ENCODE measurements around the gene FITM2.
"Not testable (repeated sequence)": the region's sequence is repeated elsewhere in the genome, so short reads cannot be mapped to it uniquely, and the experiment has no call there.

FITM2 gene, protein sequence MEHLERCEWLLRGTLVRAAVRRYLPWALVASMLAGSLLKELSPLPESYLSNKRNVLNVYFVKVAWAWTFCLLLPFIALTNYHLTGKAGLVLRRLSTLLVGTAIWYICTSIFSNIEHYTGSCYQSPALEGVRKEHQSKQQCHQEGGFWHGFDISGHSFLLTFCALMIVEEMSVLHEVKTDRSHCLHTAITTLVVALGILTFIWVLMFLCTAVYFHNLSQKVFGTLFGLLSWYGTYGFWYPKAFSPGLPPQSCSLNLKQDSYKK

DNA sequence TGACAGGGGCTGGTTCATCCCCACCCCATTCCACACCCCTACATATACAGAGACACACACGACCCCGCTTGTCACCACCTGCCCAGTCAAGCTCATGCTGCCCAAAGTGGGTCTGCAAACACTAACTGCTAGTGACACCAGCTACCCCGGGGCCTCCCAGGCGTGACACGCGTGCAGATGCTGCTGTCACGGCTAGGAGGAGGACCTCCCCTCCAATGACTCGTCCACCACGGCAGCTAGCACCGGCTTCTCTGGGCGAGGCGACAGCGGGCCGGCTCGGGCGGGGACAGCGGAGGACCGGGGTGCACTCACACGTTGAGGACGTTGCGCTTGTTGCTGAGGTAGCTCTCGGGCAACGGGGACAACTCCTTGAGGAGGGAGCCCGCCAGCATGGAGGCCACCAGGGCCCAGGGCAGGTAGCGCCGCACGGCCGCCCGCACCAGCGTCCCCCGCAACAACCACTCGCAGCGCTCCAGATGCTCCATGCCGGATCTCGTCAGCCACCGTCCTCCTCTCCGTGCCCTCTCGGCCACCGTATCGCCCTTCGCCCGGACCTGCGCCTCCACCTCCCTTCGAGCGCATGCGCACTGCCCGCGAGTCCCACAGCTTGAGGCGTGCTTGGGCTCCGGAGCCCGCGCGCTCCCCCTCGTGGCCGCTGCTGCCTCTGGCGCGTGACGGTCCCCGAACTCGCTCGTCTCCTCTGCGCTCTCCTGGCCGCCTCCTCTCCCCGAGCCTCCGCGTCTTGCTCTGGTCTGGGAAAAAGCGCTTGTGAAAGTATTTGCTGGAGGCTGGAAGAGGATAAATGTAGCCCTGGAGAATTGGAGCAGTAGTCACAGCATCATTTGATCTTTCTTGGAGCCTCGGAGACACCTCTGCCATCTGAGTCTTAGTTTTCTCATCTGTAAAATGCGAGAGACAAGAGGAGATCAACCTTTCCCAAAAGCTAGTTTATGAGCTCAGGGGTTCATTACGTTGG, at the start of gene FITM2:
TSS of gene FITM2 (minus strand) at position 539 of the 976 bp plus-strand sequence. CDS start at position 485, 54 bp downstream.
- H3K36me3 ChIP-seq (ENCODE audit: insufficient read depth, low read length): no peaks in the 10 kb centered on the region; the same call in 1 of the 2 replicates

DNA sequence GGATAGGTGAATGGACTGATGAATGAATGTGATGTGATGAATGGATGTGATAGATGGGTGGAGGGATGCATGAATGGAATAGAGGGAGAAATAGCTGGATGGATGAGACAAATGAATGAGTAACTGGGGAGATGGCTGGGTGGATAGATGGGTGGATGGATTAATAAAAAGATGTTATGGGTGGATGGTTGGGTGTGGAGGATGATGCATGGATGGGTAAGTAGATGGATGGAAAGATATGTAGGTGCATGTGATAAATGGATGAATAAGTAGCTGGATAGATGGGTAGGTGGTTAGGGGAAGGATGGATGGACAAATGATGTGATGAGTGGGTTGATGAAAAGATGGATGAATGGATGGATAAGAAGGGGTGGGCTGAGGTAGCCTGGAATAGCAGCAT, 49.2 kb upstream of the FITM2 start:
- no peak overlapping the region for H3K9ac ChIP-seq (ENCODE audit: low read depth, low read length)
- no peaks in the 10 kb centered on the region for H3K36me3 ChIP-seq (ENCODE audit: insufficient read depth, low read length)
- no peaks in the 10 kb centered on the region for H3K9me3 ChIP-seq (ENCODE audit: control insufficient read depth, insufficient read depth, low read length)
- H3K4me1 ChIP-seq (ENCODE audit: insufficient read depth, low read length): no peaks in the 10 kb centered on the region

More for the DNA sequence above, at the start of gene FITM2:
- H3K9me3 ChIP-seq (ENCODE audit: control insufficient read depth, insufficient read depth, low read length): no peaks in the 10 kb centered on the region
- H3K9ac ChIP-seq (ENCODE audit: low read depth, low read length): peak within 1 kb of the TSS; percentile 74
- H3K4me1 ChIP-seq (ENCODE audit: insufficient read depth, low read length): no peaks in the 10 kb centered on the region

DNA sequence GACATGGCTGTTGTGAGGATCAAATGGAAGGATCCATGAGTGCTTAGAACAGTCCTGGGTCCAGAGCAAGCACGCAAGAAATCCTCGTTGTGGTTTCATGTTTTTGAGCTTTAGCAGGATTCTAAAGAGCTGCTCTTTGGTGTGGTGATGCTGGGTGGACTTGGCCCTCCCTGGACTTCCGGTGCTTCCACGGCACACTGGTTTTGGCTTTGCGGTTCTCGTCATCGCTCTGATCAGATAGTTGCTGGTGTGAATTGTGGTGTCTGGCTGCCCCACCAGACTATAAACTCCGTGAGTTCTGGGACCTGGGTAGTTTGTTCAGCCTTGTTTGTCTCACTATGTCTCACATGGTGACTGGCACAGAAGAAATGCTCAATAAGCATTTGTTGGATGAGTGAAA, 47.8 kb upstream of the FITM2 start:
- Histone ChIP-seq H3K4me1 (ENCODE audit: insufficient read depth, low read length) (no peaks in the 10 kb centered on the region), H3K36me3 (ENCODE audit: insufficient read depth, low read length) (no peaks in the 10 kb centered on the region), H3K9me3 (ENCODE audit: control insufficient read depth, insufficient read depth, low read length) (no peaks in the 10 kb centered on the region), H3K9ac (ENCODE audit: low read depth, low read length) (no peak overlapping the region)

DNA sequence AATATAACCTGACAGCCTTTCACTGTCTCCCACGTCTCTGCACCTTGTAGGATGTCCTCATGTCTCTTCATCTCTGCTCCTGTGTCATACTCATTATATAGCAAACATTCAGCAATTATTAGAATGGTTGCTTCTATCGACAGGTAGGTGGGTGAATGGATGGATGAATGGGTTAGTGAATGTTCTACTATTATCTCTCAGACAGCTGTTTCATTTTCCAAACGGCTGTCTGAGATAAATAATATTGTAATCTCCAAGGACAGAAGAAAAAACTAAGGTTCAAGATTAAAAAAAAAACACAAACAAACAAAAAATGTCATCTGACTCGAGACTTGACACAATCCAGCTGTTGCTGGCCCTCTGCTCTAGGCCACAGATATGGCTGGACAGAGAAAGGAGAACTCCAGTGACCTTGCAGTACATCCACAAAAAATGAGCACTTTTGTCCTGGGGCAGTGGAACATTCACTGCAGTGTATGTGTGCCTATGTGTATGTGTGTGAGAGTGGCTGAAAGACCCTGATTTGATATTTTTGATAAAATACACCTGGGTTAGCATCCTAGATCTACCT, 46.6 kb upstream of the FITM2 start:
- Histone ChIP-seq H3K36me3 (ENCODE audit: insufficient read depth, low read length) (no peaks in the 10 kb centered on the region), H3K9me3 (ENCODE audit: control insufficient read depth, insufficient read depth, low read length) (no peaks in the 10 kb centered on the region), H3K4me1 (ENCODE audit: insufficient read depth, low read length) (no peaks in the 10 kb centered on the region), H3K9ac (ENCODE audit: low read depth, low read length) (no peak overlapping the region)

DNA sequence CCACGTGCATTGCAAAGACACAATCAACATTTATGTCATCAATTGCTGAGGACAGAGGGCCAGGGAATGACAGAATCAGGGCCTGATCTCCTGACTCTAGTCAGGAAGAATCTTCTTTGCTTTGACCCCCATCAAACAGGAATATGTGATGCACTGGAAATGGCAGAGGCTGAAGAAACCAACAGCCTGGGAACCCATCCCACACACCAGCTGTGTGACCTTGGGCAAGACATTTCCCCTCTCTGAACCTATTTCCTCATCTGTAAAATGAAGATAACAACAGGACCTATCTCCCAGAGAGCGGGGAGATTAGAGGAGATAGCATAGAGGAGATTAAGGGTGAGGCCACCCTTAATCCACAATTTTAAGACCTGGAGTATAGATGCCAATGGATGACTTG, 46.0 kb upstream of the FITM2 start:
- no peaks in the 10 kb centered on the region for H3K9me3 ChIP-seq (ENCODE audit: control insufficient read depth, insufficient read depth, low read length)

DNA sequence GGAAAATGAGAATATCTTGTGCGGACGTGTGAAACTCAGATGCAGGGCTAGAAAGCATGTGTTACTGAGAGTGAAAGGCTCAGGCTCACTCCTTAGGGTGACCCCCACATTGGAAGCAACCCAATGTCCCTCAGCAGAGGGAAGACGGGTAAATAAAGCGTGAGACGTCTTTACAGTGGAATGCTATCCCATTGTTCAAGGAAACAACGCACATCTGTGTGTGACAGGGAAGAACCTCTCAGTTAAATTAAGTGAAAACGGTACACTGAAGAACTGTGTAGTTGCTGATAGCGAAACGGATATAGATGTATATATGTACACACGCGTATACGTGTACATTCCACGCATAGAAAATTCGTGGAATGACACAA, 45.3 kb upstream of the FITM2 start:
- Histone ChIP-seq H3K9me3 (ENCODE audit: control insufficient read depth, insufficient read depth, low read length) (no peaks in the 10 kb centered on the region), H3K36me3 (ENCODE audit: insufficient read depth, low read length) (no peaks in the 10 kb centered on the region), H3K4me1 (ENCODE audit: insufficient read depth, low read length) (peaks cover 4% of the 10 kb centered on the region; the same call in 1 of the 2 replicates), H3K9ac (ENCODE audit: low read depth, low read length) (no peak overlapping the region)

More for the DNA sequence above, 46.0 kb upstream of the FITM2 start:
- H3K9ac ChIP-seq (ENCODE audit: low read depth, low read length): no peak overlapping the region
- H3K36me3 ChIP-seq (ENCODE audit: insufficient read depth, low read length): no peaks in the 10 kb centered on the region
- peaks cover 4% of the 10 kb centered on the region; the same call in 1 of the 2 replicates for H3K4me1 ChIP-seq (ENCODE audit: insufficient read depth, low read length)

DNA sequence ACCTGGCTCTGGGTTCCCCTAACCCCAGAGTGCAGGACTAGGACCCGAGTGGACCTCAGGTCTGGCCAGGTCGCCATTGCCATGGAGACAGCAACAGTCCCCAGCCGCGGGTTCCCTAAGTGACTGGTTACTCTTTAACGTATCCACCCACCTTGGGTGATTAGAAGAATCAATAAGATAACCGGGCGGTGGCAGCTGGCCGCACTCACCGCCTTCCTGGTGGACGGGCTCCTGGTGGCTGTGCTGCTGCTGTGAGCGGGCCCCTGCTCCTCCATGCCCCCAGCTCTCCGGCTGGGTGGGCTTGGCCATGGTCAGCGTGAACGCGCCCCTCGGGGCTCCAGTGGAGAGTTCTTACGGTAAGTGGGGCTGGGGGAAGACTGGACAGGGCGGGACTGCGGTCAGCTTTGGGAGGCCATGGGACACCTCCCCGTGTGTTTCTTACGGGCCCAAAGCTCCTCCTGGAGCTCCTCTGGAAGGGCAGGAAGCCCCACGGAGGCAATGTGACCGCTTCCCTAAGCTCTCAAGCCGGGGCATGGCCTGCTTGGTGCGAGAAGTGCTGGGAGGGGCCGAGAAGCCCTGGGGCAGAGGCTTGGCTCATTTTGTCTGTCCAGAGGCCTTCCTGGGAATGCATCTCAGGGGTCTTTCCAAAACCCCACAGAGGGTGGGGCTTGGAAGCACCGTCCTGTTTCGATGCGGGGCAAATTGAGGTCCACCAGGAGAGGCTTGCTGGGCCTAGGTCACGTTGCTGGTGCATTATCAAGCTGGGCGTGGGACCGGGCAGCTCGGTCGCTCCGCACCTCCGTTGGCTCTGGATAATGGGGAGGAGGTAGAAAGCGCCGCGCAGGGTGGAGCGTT, 44.7 kb upstream of the FITM2 start, which contains the start of gene HNF4A:
TSS of gene HNF4A (plus strand) at position 202 of the 855 bp plus-strand sequence. CDS start at position 308, 106 bp downstream.
- H3K4me1 ChIP-seq (ENCODE audit: insufficient read depth, low read length): peaks cover 4% of the 10 kb centered on the region; the same call in 1 of the 2 replicates
- H3K36me3 ChIP-seq (ENCODE audit: insufficient read depth, low read length): no peaks in the 10 kb centered on the region
- H3K9ac ChIP-seq (ENCODE audit: low read depth, low read length): no peak within 1 kb of the TSS
- H3K9me3 ChIP-seq (ENCODE audit: control insufficient read depth, insufficient read depth, low read length): no peaks in the 10 kb centered on the region

DNA sequence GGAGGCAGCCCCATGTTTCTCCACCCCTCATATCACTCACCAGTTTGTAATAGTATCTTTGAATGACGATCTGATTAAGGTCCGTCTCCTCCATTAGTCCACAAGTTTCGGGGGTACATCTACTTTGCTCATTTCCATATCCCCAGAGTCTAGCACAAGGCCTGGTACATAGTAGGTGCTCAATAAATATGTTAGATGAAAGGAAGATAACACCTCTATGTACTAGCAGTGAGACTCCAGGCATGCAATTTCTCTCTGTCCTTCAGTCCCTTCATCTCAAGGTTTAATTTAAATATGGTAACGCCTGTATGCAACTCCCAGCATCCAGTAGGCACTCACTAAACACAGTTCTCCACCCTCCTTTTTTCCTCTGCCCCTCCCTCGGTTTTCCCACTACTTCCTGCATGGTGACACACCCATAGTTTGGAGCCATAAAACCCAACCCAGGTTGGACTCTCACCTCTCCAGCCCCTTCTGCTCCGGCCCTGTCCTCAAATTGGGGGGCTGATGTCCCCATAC, 44.0 kb upstream of the FITM2 start:
- Histone ChIP-seq H3K4me1 (ENCODE audit: insufficient read depth, low read length) (peaks cover 4% of the 10 kb centered on the region; the same call in 1 of the 2 replicates), H3K36me3 (ENCODE audit: insufficient read depth, low read length) (no peaks in the 10 kb centered on the region), H3K9me3 (ENCODE audit: control insufficient read depth, insufficient read depth, low read length) (no peaks in the 10 kb centered on the region), H3K9ac (ENCODE audit: low read depth, low read length) (no peak overlapping the region)

DNA sequence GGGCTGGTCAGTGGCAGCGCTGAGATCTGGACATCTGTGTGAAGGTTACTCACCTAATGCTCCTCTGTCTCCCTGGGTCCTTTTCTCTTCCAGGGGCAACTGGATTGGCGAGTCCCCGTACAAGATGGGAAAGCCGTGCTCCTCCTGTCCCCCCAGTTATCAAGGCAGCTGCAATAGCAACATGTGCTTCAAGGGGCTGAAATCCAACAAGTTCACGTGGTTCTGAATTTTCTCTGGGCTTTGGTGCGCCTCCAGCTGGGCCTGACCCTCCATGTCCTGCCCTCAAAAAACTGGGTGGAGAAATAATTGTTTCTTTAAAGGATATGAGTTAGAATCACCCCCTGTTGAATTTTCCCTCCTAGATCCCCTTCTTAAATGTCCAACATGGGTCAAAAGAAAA, 39.6 kb upstream of the FITM2 start:
- peaks cover 4% of the 10 kb centered on the region; the same call in 1 of the 2 replicates for H3K4me1 ChIP-seq (ENCODE audit: insufficient read depth, low read length)

DNA sequence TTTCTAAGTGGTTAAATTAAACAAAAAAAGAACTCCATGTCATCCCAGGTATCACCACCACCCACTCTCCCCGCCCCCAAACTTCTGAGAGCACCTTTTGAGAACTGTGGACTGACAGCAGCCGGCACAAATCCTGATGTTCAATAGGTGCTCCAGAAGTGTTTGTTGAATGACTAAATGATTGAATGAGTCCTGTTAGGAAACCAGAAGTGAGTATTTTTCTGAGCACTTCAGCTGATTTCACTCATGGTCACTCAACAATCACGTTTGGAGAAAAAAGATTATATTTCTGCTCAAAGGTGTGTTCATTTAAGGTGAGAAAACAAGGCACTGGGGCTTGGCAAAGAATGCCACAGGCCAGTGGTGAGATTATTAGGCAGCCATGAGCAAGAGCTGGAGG, 38.3 kb upstream of the FITM2 start:
- Histone ChIP-seq H3K9ac (ENCODE audit: low read depth, low read length) (no peak overlapping the region), H3K9me3 (ENCODE audit: control insufficient read depth, insufficient read depth, low read length) (no peaks in the 10 kb centered on the region), H3K4me1 (ENCODE audit: insufficient read depth, low read length) (peaks cover 4% of the 10 kb centered on the region; the same call in 1 of the 2 replicates)

More for the DNA sequence above, 39.6 kb upstream of the FITM2 start:
- Histone ChIP-seq H3K36me3 (ENCODE audit: insufficient read depth, low read length) (no peaks in the 10 kb centered on the region), H3K9me3 (ENCODE audit: control insufficient read depth, insufficient read depth, low read length) (no peaks in the 10 kb centered on the region), H3K9ac (ENCODE audit: low read depth, low read length) (no peak overlapping the region)

DNA sequence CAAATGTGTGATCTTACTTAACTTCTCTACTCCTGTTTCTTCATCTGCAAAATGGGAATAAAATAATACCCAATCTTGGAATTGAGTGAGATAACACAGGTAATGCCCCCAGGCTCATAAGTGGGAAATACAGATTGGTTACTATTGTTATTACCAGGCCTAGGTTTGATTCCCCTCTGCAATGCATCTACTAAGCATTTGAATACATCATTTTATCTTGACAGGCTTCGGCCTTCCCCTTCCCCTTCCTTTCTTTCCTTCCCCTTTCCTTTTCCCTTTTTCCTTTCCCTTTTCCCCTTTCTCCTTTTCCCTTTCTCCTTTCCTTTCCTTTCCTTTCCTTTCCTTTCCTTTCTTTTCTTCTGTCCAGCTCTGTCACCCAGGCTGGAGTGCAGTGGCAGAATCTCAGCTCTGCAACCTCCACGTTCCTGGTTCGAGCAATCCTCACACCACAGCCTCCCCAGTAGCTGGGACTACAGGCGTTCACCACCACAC, 37.2 kb upstream of the FITM2 start:
- Histone ChIP-seq H3K36me3 (ENCODE audit: insufficient read depth, low read length) (no peaks in the 10 kb centered on the region), H3K9ac (ENCODE audit: low read depth, low read length) (no peak overlapping the region), H3K4me1 (ENCODE audit: insufficient read depth, low read length) (peaks cover 4% of the 10 kb centered on the region; the same call in 1 of the 2 replicates), H3K9me3 (ENCODE audit: control insufficient read depth, insufficient read depth, low read length) (no peaks in the 10 kb centered on the region)

More for the DNA sequence above, 38.3 kb upstream of the FITM2 start:
- H3K36me3 ChIP-seq (ENCODE audit: insufficient read depth, low read length): no peaks in the 10 kb centered on the region

DNA sequence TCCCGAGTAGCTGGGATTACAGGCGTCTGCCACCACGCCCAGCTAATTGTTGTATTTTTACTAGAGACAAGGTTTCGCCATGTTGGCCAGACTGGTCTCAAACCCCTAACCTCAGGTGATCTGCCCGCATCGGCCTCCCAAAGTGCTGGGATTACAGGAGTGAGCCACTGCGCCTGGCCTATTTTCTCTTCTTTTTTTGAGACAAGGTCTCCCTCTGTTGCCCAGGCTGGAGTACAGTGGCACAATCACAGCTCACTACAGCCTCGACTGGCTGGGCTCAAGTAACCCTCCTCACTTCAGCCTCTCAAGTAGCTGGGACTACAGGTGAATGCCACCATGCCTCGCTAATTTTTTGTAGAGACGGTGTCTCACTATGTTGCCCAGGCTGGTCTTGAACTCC, 34.9 kb upstream of the FITM2 start:
- not testable (repeated sequence) for H3K9me3 ChIP-seq (ENCODE audit: control insufficient read depth, insufficient read depth, low read length); H3K4me1 ChIP-seq (ENCODE audit: insufficient read depth, low read length); H3K9ac ChIP-seq (ENCODE audit: low read depth, low read length)

DNA sequence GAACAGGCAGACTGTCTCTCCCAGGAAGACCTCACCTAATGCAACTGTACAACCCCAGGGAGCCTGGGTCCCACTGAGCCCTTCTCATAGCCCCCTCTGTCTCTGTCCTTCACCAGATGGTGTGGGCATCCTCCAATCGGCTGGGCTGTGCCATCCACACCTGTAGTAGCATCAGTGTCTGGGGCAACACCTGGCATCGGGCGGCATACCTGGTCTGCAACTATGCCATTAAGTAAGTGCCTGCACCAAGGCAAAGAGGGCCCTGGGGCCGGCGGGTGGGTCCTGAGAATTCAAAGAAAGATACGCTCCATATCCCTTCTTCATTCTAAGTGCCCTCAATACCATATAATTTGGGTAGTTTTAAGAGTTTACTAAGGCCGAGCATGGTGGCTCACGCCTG, 34.1 kb upstream of the FITM2 start:
- Histone ChIP-seq H3K9ac (ENCODE audit: low read depth, low read length) (no peak overlapping the region), H3K36me3 (ENCODE audit: insufficient read depth, low read length) (no peaks in the 10 kb centered on the region), H3K9me3 (ENCODE audit: control insufficient read depth, insufficient read depth, low read length) (no peaks in the 10 kb centered on the region), H3K4me1 (ENCODE audit: insufficient read depth, low read length) (no peaks in the 10 kb centered on the region; the same call in 1 of the 2 replicates)

More for the DNA sequence above, 34.9 kb upstream of the FITM2 start:
- not testable (repeated sequence) for H3K36me3 ChIP-seq (ENCODE audit: insufficient read depth, low read length)
